Stimulated activated naive B cell treated with anti-CD40 and anti-IgM and Interleukin-4, amounts not matched to agents 10 μg/mL and 1 μg/mL and 100 μg/mL, for 72 hours (primary cell): ENCODE data around the gene MIOX.

Experiments used
- ATAC-seq, 2 donors: fragments of 150-1000 bp; cut with Tn5 transposase; replicated peaks; 2 replicates each; pipeline ENCODE4 v1.10.0; 2021; ENCODE audit warnings: moderate library complexity in 1 of 2
- DNase-seq: peaks from one replicate; pipeline ENCODE4 v3.0.0; 2021
- H3K27ac Mint-ChIP-seq: one replicate; pipeline ENCODE4 v1.8.0; 2022; ENCODE audit warnings: mild to moderate bottlenecking, mixed read lengths
- H3K27me3 Mint-ChIP-seq, 2 donors: one replicate each; pipeline ENCODE4 v1.8.0; 2022; ENCODE audit warnings: mixed read lengths in 2 of 2
- H3K36me3 Mint-ChIP-seq, 2 donors: one replicate each; pipeline ENCODE4 v1.8.0; 2022; ENCODE audit warnings: mixed read lengths in 2 of 2, mild to moderate bottlenecking in 1 of 2
- H3K4me1 Mint-ChIP-seq, 2 donors: one replicate each; pipeline ENCODE4 v1.8.0; 2022; ENCODE audit warnings: mixed read lengths in 2 of 2, mild to moderate bottlenecking in 1 of 2
- H3K4me3 Mint-ChIP-seq, 2 donors: one replicate each; pipeline ENCODE4 v1.8.0; 2022; ENCODE audit warnings: mild to moderate bottlenecking in 2 of 2, mixed read lengths in 2 of 2, moderate library complexity in 1 of 2
- H3K9me3 Mint-ChIP-seq, 2 donors: one replicate each; pipeline ENCODE4 v1.8.0; 2022; ENCODE audit warnings: mixed read lengths in 2 of 2, mild to moderate bottlenecking in 1 of 2

MIOX gene

GRCh38 chr22:50535113-50535512 lies 48.5 kb downstream of the MIOX start:
- Mint-ChIP-seq H3K9me3 (no peaks in the 10 kb centered on the region), H3K4me1 (peaks cover 36 to 61% of the 10 kb centered on the region in 2 donors), H3K27me3 (no peaks in the 10 kb centered on the region), H3K36me3 (peaks cover 6 to 9% of the 10 kb centered on the region in 2 donors), H3K4me3 (peak overlapping the region in 1 of 2 donors; percentile 41), H3K27ac (peak overlapping the region; percentile 56)
- no peak for DNase-seq
- no peak for ATAC-seq

- no peak overlapping the region for H3K4me3 Mint-ChIP-seq
- ATAC-seq (no peak), DNase-seq (no peak)
- no peak overlapping the region for H3K27ac Mint-ChIP-seq
- H3K9me3 Mint-ChIP-seq: no peaks in the 10 kb centered on the region
- H3K4me1 Mint-ChIP-seq: peaks cover 42 to 68% of the 10 kb centered on the region in 2 donors
- H3K36me3 Mint-ChIP-seq: peaks cover 2 to 6% of the 10 kb centered on the region in 2 donors
- H3K27me3 Mint-ChIP-seq: no peaks in the 10 kb centered on the region
Measured at GRCh38 chr22:50536226-50536625, 49.6 kb downstream of the MIOX start.

GRCh38 chr22:50537765-50538164 lies 51.1 kb downstream of the MIOX start:
- H3K4me3 Mint-ChIP-seq: peak overlapping the region; percentile 27 to 67
- no peaks in the 10 kb centered on the region for H3K27me3 Mint-ChIP-seq
- H3K36me3 Mint-ChIP-seq: peaks cover 2 to 9% of the 10 kb centered on the region in 2 donors
- ATAC-seq (no peak), DNase-seq (no peak)
- H3K27ac Mint-ChIP-seq: peak overlapping the region; percentile 91
- peaks cover 44 to 73% of the 10 kb centered on the region in 2 donors for H3K4me1 Mint-ChIP-seq
- peaks cover 0 to 4% of the 10 kb centered on the region in 2 donors for H3K9me3 Mint-ChIP-seq
